ENCODE results near the gene PAFAH1B2.

GRCh38 chr11:117198613-117199012 lies 54.5 kb downstream of the PAFAH1B2 start:
- no peak for TF ChIP-seq CTCF (conservative IDR thresholded peaks at IDR 0.05)
- no peak for TF ChIP-seq EZH2 (IDR thresholded peaks at IDR 0.05; ENCODE audit: low read depth)
